Measurements from ENCODE around the gene CTNNA3.

Gene CTNNA3

GRCh38 chr10:66550351-66550750 lies 1145.6 kb downstream of the CTNNA3 start:
- Histone ChIP-seq H3K9me3 (ENCODE audit: control insufficient read depth in 1 of 2, low read length in 2 of 2) (no peaks in the 10 kb centered on the region), H3K4me1 (ENCODE audit: control insufficient read depth in 1 of 2, insufficient read depth in 2 of 2, low read length in 2 of 2) (peaks cover 0 to under 1% of the 10 kb centered on the region in 2 donors), H3K36me3 (ENCODE audit: control insufficient read depth in 1 of 2, insufficient read depth in 2 of 2, low read length in 2 of 2) (no peaks in the 10 kb centered on the region), H3K4me3 (ENCODE audit: low read depth in 1 of 2, low read length in 2 of 2) (no peak overlapping the region), H3K27me3 (ENCODE audit: low read depth, low read length) (no peaks in the 10 kb centered on the region), H3K27ac (ENCODE audit: low read length) (no peak overlapping the region)

- H3K4me1 ChIP-seq (ENCODE audit: control insufficient read depth in 1 of 2, insufficient read depth in 2 of 2, low read length in 2 of 2), result no peaks in the 10 kb centered on the region
- no peaks in the 10 kb centered on the region for H3K36me3 ChIP-seq (ENCODE audit: control insufficient read depth in 1 of 2, insufficient read depth in 2 of 2, low read length in 2 of 2)
These were observed 1157.1 kb downstream of the CTNNA3 start for GRCh38 chr10:66538908-66539307.

GRCh38 chr10:66538371-66538770 lies 1157.6 kb downstream of the CTNNA3 start:
- Histone ChIP-seq H3K4me3 (ENCODE audit: low read depth in 1 of 2, low read length in 2 of 2) (no peak overlapping the region), H3K27ac (ENCODE audit: low read length) (no peak overlapping the region), H3K36me3 (ENCODE audit: control insufficient read depth in 1 of 2, insufficient read depth in 2 of 2, low read length in 2 of 2) (no peaks in the 10 kb centered on the region), H3K9me3 (ENCODE audit: control insufficient read depth in 1 of 2, low read length in 2 of 2) (no peaks in the 10 kb centered on the region), H3K27me3 (ENCODE audit: low read depth, low read length) (no peaks in the 10 kb centered on the region), H3K4me1 (ENCODE audit: control insufficient read depth in 1 of 2, insufficient read depth in 2 of 2, low read length in 2 of 2) (no peaks in the 10 kb centered on the region)

More at GRCh38 chr10:66538908-66539307, 1157.1 kb downstream of the CTNNA3 start:
- Histone ChIP-seq H3K27me3 (ENCODE audit: low read depth, low read length) (no peaks in the 10 kb centered on the region), H3K27ac (ENCODE audit: low read length) (no peak overlapping the region), H3K9me3 (ENCODE audit: control insufficient read depth in 1 of 2, low read length in 2 of 2) (no peaks in the 10 kb centered on the region), H3K4me3 (ENCODE audit: low read depth in 1 of 2, low read length in 2 of 2) (no peak overlapping the region)

DNA sequence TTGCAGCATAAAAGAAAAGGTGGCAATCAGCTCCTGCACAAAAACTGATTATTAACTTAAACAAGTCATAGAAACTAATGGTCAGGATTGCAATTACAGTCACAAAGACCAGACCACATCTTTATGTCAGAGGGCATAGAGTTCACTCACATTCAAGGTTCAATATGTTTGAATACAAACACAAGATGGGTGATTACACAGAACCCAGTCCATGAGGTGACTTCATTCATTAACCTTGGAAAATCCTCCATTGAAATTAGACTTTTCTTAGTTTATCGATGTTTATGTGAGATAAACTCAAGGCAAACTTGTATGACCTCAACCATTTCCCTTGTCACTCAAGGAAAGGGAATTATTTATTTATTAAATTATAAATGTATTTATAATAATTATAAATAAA lies 1158.8 kb downstream of the CTNNA3 start:
- H3K36me3 ChIP-seq (ENCODE audit: control insufficient read depth in 1 of 2, insufficient read depth in 2 of 2, low read length in 2 of 2), result no peaks in the 10 kb centered on the region
- H3K4me3 ChIP-seq (ENCODE audit: low read depth in 1 of 2, low read length in 2 of 2), result no peak overlapping the region
- H3K4me1 ChIP-seq (ENCODE audit: control insufficient read depth in 1 of 2, insufficient read depth in 2 of 2, low read length in 2 of 2), result no peaks in the 10 kb centered on the region
- no peaks in the 10 kb centered on the region for H3K27me3 ChIP-seq (ENCODE audit: low read depth, low read length)
- H3K27ac ChIP-seq (ENCODE audit: low read length), result no peak overlapping the region
- H3K9me3 ChIP-seq (ENCODE audit: control insufficient read depth in 1 of 2, low read length in 2 of 2), result no peaks in the 10 kb centered on the region

DNA sequence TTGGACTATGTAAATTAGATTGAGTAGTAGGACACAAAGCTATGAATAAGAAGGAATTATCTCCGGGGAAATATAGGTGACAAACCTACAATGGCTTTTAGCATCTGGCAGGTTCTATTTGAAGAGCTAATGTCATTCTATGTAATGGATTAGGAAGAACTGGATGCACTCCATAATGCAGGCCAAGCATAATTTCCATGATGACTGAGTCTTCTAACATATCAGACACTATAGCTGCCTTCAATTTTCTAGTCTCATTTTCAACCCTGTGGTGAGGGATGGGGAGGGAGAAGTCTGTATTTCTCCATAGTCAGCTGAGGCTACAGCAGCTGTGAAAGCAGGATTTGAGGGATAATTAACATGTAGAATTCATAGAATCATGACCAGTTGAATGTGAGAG lies 1160.6 kb downstream of the CTNNA3 start:
- Histone ChIP-seq H3K36me3 (ENCODE audit: control insufficient read depth in 1 of 2, insufficient read depth in 2 of 2, low read length in 2 of 2) (no peaks in the 10 kb centered on the region), H3K9me3 (ENCODE audit: control insufficient read depth in 1 of 2, low read length in 2 of 2) (no peaks in the 10 kb centered on the region), H3K4me1 (ENCODE audit: control insufficient read depth in 1 of 2, insufficient read depth in 2 of 2, low read length in 2 of 2) (no peaks in the 10 kb centered on the region), H3K27ac (ENCODE audit: low read length) (no peak overlapping the region), H3K27me3 (ENCODE audit: low read depth, low read length) (no peaks in the 10 kb centered on the region), H3K4me3 (ENCODE audit: low read depth in 1 of 2, low read length in 2 of 2) (no peak overlapping the region)

GRCh38 chr10:66534866-66535265 lies 1161.1 kb downstream of the CTNNA3 start:
- Histone ChIP-seq H3K4me3 (ENCODE audit: low read depth in 1 of 2, low read length in 2 of 2) (no peak overlapping the region), H3K9me3 (ENCODE audit: control insufficient read depth in 1 of 2, low read length in 2 of 2) (no peaks in the 10 kb centered on the region), H3K27ac (ENCODE audit: low read length) (no peak overlapping the region), H3K4me1 (ENCODE audit: control insufficient read depth in 1 of 2, insufficient read depth in 2 of 2, low read length in 2 of 2) (no peaks in the 10 kb centered on the region), H3K27me3 (ENCODE audit: low read depth, low read length) (no peaks in the 10 kb centered on the region), H3K36me3 (ENCODE audit: control insufficient read depth in 1 of 2, insufficient read depth in 2 of 2, low read length in 2 of 2) (no peaks in the 10 kb centered on the region)

- no peaks in the 10 kb centered on the region for H3K36me3 ChIP-seq (ENCODE audit: control insufficient read depth in 1 of 2, insufficient read depth in 2 of 2, low read length in 2 of 2)
- no peak overlapping the region for H3K27ac ChIP-seq (ENCODE audit: low read length)
- H3K4me1 ChIP-seq (ENCODE audit: control insufficient read depth in 1 of 2, insufficient read depth in 2 of 2, low read length in 2 of 2), result no peaks in the 10 kb centered on the region
- H3K9me3 ChIP-seq (ENCODE audit: control insufficient read depth in 1 of 2, low read length in 2 of 2), result no peaks in the 10 kb centered on the region
- no peak overlapping the region for H3K4me3 ChIP-seq (ENCODE audit: low read depth in 1 of 2, low read length in 2 of 2)
- no peaks in the 10 kb centered on the region for H3K27me3 ChIP-seq (ENCODE audit: low read depth, low read length)
These were observed 1174.5 kb downstream of the CTNNA3 start for GRCh38 chr10:66521506-66521905.

DNA sequence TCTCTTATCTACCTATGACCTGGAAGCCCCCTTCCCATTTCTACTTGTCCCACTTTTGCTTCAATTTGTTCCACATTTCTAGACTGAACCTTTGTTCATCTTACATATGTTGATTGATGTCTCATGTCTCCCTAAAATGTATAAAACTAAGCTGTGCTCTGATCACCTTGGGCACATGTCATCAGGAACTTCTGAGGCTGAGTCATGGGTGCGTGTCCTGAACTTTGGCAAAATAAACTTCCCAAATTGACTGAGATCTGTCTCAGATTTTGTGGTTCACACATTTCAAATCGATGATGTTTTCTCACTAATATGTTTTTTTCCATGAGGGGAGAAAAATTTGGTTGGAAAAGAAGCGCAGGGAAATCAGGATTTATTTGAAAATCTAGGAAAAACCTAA lies 1176.4 kb downstream of the CTNNA3 start:
- no peaks in the 10 kb centered on the region for H3K9me3 ChIP-seq (ENCODE audit: control insufficient read depth in 1 of 2, low read length in 2 of 2)
- H3K27ac ChIP-seq (ENCODE audit: low read length), result no peak overlapping the region
- H3K27me3 ChIP-seq (ENCODE audit: low read depth, low read length), result no peaks in the 10 kb centered on the region
- no peak overlapping the region for H3K4me3 ChIP-seq (ENCODE audit: low read depth in 1 of 2, low read length in 2 of 2)
- no peaks in the 10 kb centered on the region for H3K36me3 ChIP-seq (ENCODE audit: control insufficient read depth in 1 of 2, insufficient read depth in 2 of 2, low read length in 2 of 2)
- no peaks in the 10 kb centered on the region for H3K4me1 ChIP-seq (ENCODE audit: control insufficient read depth in 1 of 2, insufficient read depth in 2 of 2, low read length in 2 of 2)

GRCh38 chr10:66514666-66515065 lies 1181.3 kb downstream of the CTNNA3 start:
- H3K36me3 ChIP-seq (ENCODE audit: control insufficient read depth in 1 of 2, insufficient read depth in 2 of 2, low read length in 2 of 2), result no peaks in the 10 kb centered on the region
- no peaks in the 10 kb centered on the region for H3K27me3 ChIP-seq (ENCODE audit: low read depth, low read length)
- no peaks in the 10 kb centered on the region for H3K4me1 ChIP-seq (ENCODE audit: control insufficient read depth in 1 of 2, insufficient read depth in 2 of 2, low read length in 2 of 2)
- no peak overlapping the region for H3K27ac ChIP-seq (ENCODE audit: low read length)
- H3K4me3 ChIP-seq (ENCODE audit: low read depth in 1 of 2, low read length in 2 of 2), result no peak overlapping the region
- no peaks in the 10 kb centered on the region for H3K9me3 ChIP-seq (ENCODE audit: control insufficient read depth in 1 of 2, low read length in 2 of 2)

DNA sequence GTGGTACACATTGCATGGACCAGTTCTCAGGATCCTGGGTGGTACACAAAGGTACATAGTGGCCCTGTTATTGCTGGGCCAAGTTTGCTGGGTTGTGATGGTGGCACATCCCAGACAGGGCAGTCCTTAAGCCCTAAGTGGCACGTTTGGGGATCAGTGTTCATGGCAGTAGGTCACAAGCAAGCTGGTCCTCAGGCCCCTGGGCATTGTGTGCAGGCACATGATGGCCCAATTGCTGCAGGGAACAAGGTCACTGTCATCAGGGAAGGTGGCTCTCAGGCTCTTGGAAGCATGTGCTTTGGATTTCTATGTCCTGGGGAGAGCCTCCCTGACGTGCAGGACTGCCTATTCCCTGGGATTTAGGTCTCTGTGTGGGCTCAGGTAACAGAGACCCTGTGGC lies 1182.5 kb downstream of the CTNNA3 start:
- H3K9me3 ChIP-seq (ENCODE audit: control insufficient read depth in 1 of 2, low read length in 2 of 2), result no peaks in the 10 kb centered on the region
- no peaks in the 10 kb centered on the region for H3K27me3 ChIP-seq (ENCODE audit: low read depth, low read length)
- H3K4me3 ChIP-seq (ENCODE audit: low read depth in 1 of 2, low read length in 2 of 2), result no peak overlapping the region
- H3K27ac ChIP-seq (ENCODE audit: low read length), result no peak overlapping the region
- H3K36me3 ChIP-seq (ENCODE audit: control insufficient read depth in 1 of 2, insufficient read depth in 2 of 2, low read length in 2 of 2), result no peaks in the 10 kb centered on the region
- H3K4me1 ChIP-seq (ENCODE audit: control insufficient read depth in 1 of 2, insufficient read depth in 2 of 2, low read length in 2 of 2), result no peaks in the 10 kb centered on the region

DNA sequence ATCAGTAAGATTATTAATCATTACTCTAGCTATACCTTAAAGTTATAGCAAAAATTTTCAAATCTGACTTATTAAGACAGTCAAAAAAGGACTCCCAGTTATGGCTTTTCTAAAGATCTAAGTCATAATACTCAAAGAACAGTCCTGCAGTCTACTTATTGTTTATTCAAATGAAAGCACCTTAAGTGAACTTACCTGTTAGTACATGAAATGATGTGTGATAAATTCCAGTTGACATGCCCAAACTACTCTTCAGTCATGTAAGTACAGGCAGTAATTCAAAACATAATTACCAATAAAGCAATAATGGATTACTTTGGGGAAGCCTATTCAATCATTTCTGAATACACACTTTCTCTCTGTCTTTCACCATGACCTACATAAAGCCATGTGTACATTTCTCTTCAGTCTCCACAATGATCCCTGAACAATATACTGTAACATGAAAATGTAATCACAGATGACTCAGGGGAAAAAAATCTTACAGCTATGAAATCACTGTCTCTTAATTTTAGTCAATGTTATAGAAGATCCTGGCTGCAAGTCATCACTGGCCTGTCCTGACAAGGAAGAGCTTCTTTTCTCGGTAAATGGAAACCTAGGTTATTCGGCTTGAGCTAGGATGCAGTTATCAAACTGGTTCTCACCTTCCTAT lies 1190.9 kb downstream of the CTNNA3 start:
- Histone ChIP-seq H3K36me3 (ENCODE audit: control insufficient read depth in 1 of 2, insufficient read depth in 2 of 2, low read length in 2 of 2) (no peaks in the 10 kb centered on the region), H3K27ac (ENCODE audit: low read length) (no peak overlapping the region), H3K4me3 (ENCODE audit: low read depth in 1 of 2, low read length in 2 of 2) (no peak overlapping the region), H3K4me1 (ENCODE audit: control insufficient read depth in 1 of 2, insufficient read depth in 2 of 2, low read length in 2 of 2) (no peaks in the 10 kb centered on the region), H3K27me3 (ENCODE audit: low read depth, low read length) (no peaks in the 10 kb centered on the region), H3K9me3 (ENCODE audit: control insufficient read depth in 1 of 2, low read length in 2 of 2) (no peaks in the 10 kb centered on the region)

GRCh38 chr10:66501356-66501755 lies 1194.6 kb downstream of the CTNNA3 start:
- no peaks in the 10 kb centered on the region for H3K36me3 ChIP-seq (ENCODE audit: control insufficient read depth in 1 of 2, insufficient read depth in 2 of 2, low read length in 2 of 2)
- H3K4me3 ChIP-seq (ENCODE audit: low read depth in 1 of 2, low read length in 2 of 2), result no peak overlapping the region
- H3K27me3 ChIP-seq (ENCODE audit: low read depth, low read length), result no peaks in the 10 kb centered on the region
- no peaks in the 10 kb centered on the region for H3K4me1 ChIP-seq (ENCODE audit: control insufficient read depth in 1 of 2, insufficient read depth in 2 of 2, low read length in 2 of 2)
- H3K9me3 ChIP-seq (ENCODE audit: control insufficient read depth in 1 of 2, low read length in 2 of 2), result no peaks in the 10 kb centered on the region
- H3K27ac ChIP-seq (ENCODE audit: low read length), result no peak overlapping the region

All from muscle layer of duodenum (tissue), 2 donors.